Stimulated activated CD4-positive, alpha-beta T cell treated with anti-CD3 and anti-CD28 coated beads, TNF-alpha, amount 100 ng/mL, for 4 hours (primary cell): ENCODE results near the gene TF.

Experiments used
- DNase-seq, 3 experiments: peaks; one replicate each; pipeline ENCODE4 v3.0.0-alpha.2; 2020; ENCODE audit warnings: low read depth in 3 of 3

Gene TF

DNA sequence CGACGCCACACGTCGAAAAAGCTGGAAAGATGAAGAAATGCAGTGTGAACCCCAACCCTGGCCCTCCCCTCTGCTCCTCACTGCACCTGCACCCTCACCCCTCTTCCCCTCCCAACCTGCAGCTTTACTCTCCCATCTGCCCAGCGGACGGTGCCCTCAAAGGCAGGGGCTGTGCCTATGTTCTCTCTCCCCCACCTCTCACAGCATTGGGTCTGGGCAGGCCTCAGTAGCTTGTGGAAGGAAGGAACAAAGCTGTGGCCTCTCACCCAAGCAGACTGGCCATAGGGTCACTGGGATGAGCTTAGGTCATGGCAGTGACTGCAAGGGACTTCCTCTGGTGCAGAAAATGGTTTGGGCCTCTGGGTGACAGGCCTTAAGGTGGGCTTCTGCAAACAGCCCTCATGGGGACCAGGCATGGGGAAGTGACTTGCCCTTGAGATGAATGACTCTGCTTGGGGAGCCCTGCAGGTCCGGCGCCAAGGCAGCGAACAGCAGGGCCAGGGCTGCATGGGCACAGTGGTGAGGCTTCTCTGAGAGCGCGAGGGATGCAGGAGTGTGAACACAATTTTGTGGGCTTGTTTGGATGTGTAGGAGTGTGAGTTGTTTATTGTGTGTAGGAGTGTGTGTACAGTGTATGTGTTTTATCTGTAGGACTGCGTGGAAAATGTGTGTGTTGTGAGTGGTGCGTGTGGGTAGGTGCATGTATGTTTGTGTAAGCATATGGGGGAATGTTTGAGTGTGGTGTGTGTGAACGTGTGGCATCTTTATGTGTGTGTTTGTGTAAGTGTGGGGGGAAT lies 88.6 kb downstream of the TF start:
- DNase-seq = no peak

- DNase-seq = no peak
These were observed 89.2 kb downstream of the TF start for GRCh38 chr3:133835418-133835743.

GRCh38 chr3:133835961-133836360 lies 89.8 kb downstream of the TF start:
- DNase-seq = no peak

DNA sequence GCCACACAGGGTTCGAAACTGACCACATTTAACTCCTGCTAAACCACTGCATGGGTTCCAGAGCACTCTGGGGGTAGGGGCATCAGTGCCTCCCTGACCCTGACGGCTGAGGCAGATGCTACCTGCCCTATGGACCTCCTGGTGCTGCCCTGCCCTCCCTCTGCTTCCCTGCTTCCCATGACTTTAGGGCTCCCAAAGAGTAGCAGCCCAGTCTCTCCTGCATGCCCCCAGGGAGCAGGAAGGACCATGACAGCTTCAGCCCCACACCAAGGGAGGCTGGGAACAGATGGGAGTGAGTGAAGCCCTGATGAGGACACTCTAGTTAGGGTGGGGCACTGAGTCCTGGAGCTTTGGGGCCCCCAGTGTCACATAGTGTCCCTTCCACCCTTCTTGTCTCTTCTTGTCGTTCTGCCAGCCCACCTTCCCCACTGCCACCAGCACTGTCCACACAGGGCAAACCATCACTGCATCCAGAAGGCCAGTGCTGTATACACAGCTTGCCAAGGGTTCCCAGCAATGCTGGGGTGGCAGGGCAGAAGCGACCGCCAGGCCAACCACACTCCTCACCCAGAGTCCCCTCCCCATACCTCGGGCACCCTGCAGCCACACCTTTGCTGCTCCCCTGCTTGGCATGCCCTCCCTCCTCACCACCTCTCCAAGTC lies 90.4 kb downstream of the TF start:
- no peak for DNase-seq

DNA sequence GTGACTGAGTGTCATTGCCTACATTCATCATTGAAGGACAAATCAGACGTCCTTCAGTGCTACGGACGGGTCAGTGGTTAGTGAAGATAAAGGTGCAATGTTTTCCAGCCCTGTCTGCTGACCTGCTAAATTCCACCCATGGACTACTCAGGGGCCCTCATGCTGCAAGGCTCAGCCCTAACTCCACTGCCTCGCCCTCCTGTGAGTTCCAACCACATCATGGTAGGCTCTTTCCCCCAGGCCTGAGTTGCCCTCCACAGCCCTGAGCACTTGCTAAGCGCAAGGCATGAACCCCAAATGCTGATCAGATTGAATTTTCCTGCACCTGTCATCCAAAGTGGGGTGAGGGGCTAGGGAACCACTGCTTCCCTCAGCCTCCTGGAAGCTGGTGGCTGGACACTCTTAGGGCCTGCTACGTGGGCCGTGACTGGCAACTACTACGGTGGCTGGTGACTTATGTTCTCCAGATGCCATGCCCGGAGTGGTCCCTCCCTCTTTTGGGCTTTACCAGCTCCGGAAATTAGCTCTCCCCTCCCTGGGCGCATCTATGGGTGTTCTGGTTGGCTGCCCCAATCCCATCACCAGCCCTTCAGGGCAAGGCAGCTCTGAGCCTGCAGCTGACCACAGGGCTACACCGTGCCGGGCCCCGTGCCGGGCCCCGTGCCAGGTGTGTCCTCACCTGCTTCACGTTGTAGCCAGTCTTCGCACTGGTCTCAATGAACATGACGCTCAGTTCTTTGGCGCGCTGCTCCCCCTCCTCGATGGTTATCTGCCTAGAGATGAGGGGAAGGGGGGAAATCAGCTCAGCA lies 91.5 kb downstream of the TF start:
- no peak for DNase-seq

GRCh38 chr3:133838296-133838789 lies 92.2 kb downstream of the TF start:
- no peak for DNase-seq

DNA sequence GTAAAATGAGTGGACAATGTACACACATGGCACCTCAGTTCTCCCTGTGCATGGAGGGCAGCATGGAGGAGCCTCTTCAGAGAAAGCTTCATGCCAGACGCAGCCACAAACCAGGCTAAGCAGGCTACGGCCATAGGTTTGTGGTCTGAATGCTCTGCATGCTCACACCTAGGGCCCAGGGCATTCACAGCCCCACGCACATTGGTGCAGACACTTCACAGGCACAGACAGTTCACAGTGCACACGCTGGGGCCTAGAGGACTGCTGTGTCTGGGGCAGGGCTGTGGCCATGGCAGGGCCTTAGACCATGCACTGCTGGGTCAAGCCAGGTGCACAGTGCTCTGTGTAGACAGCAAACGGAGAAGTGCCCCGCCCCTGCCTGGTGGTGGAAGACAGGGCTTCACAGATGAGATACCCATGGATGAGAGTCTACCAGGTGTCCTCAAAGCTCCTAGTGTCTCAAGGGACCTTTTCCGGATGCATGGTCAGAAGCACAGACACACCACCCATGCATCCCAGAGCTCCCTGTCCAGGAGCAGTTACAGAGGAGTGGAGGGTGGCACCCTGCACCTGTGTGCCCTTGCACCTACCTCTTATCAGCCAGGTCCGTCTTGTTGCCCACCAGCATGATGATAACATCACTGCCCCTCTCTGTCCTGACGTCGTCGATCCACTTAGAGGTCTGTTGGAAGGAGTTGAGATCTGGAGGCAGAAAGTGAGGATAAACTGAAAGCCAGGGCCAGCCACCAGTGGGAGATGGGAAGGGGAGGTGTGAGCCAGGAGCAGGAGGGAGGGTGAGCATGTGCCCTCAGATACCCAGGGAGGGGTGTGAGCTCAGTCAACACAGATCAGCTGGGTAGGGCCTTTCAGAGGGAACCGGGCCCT lies 93.0 kb downstream of the TF start:
- DNase-seq = no peak

DNA sequence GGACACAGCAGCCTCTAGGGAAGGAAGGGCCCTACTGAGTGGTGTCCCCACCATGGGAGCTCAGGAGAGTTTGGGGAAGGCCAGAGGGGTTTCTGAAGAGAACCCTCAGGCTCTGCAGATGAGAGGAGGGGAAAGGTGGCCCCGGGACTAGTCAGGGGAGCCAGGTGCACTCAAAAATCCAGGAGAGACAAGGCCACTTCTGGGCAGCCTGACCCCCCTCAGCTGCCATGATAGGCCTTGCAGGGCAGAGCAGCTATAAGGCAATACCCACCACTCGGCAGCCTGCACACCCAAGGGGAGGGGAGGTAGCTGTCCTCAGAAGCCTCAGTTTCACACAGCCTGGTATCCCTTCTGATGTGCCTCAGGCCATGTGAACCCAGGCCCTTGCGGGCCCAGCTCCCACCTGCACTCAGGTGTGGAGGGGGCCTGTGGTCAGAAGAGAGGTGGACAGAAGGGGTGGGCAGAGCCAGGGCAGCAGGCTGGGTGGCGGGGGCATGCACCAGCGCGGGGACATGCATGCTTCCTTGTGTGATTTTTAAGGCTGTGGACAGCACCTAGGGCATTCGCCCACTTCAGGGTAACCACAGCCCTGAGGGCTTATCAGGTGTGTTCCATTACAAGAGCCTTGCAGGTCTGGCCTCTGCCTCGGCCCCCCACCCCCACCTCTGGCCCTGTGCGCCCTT lies 94.0 kb downstream of the TF start:
- DNase-seq = no peak

GRCh38 chr3:133840767-133841166 lies 94.6 kb downstream of the TF start:
- DNase-seq = no peak

- DNase-seq = no peak
These were observed 95.0 kb downstream of the TF start for GRCh38 chr3:133841196-133841595.

- DNase-seq = no peak
These were observed 96.0 kb downstream of the TF start for GRCh38 chr3:133842158-133842557.

- DNase-seq = no peak
These were observed 97.4 kb downstream of the TF start for GRCh38 chr3:133843634-133844033.

GRCh38 chr3:133845127-133845526 lies 98.9 kb downstream of the TF start:
- no peak for DNase-seq
